B cell (primary cell): ENCODE results near the gene EPB41L2. TPM values are rescaled to one million over a fixed set of nuclear protein-coding genes. Genes with fewer than 3 reads are reported as not detected.

ENCODE experiments used
- ATAC-seq: fragments of 200-7000 bp; cut with Tn5 transposase; one replicate; pipeline ENCODE4 v1.10.0; 2021; ENCODE audit warnings: low read depth, mild to moderate bottlenecking, moderate number of reproducible peaks, moderate library complexity
- CTCF ChIA-PET: fragments of 350-600 bp; sonication (Branson Sonifier 250); formaldehyde crosslinking; loops from one replicate; lab custom pipeline; 2021; ENCODE audit warnings: antibody characterized with exemption, inconsistent platforms; lab: Charles Lee
- POLR2A ChIA-PET: fragments of 350-600 bp; sonication (Branson Sonifier 250); formaldehyde crosslinking; loops from one replicate; lab custom pipeline; 2021; ENCODE audit warnings: antibody characterized with exemption; lab: Charles Lee
- DNase-seq: peaks from one replicate; pipeline ENCODE4 v3.0.0; 2013
- H2AFZ ChIP-seq: 2 replicates; pipeline ENCODE4 v1.6.1; 2012; ENCODE audit warnings: mild to moderate bottlenecking, low read depth, low read length; ENCODE audit not compliant: insufficient read depth, poor library complexity, severe bottlenecking
- H3K27ac ChIP-seq, 2 donors: 1 replicate in 1 of 2; 2 replicates in 1 of 2; pipeline ENCODE4 v1.5.1; 2012 to 2013; ENCODE audit warnings: low read length in 2 of 2, mild to moderate bottlenecking in 2 of 2, moderate library complexity in 1 of 2
- H3K27me3 ChIP-seq, 4 experiments: fragments of 200-600 bp in 1 of 4; sonication (generic) in 1 of 4; replicated peaks in 1 of 4; 1 replicate in 2 of 4; 2 replicates in 2 of 4; pipeline versions ENCODE4 v1.6.1 to v1.7.0; 2013 to 2016; ENCODE audit warnings: low read length in 3 of 4, mild to moderate bottlenecking in 2 of 4, mixed read lengths in 1 of 4, moderate library complexity in 1 of 4; ENCODE audit not compliant: insufficient read depth in 4 of 4, control insufficient read depth in 3 of 4; ENCODE audit errors: control extremely low read depth in 1 of 4
- H3K36me3 ChIP-seq, 2 experiments: replicated peaks in 1 of 2; 1 replicate in 1 of 2; 2 replicates in 1 of 2; pipeline versions ENCODE4 v1.6.1 to v1.7.1; 2013; ENCODE audit warnings: low read length in 1 of 2; ENCODE audit not compliant: insufficient read depth in 2 of 2, control insufficient read depth in 1 of 2; ENCODE audit errors: control extremely low read depth in 1 of 2, extremely low read depth in 1 of 2
- H3K4me1 ChIP-seq, 2 donors: fragments of 200-600 bp in 1 of 2; sonication (generic) in 1 of 2; 1 replicate in 1 of 2; 2 replicates in 1 of 2; pipeline versions ENCODE4 v1.5.1 to v1.6.1; 2013 to 2017; ENCODE audit warnings: low read length in 2 of 2; ENCODE audit not compliant: control insufficient read depth in 2 of 2, insufficient read depth in 2 of 2
- H3K4me2 ChIP-seq: replicated peaks from 2 replicates; pipeline ENCODE3; 2012; ENCODE audit warnings: mild to moderate bottlenecking, low read depth, low read length; ENCODE audit not compliant: poor library complexity, severe bottlenecking
- H3K4me3 ChIP-seq, 5 experiments: fragments of 200-600 bp in 1 of 5; sonication (generic) in 1 of 5; 1 replicate in 3 of 5; 2 replicates in 2 of 5; pipeline versions ENCODE4 v1.5.1 to v1.7.0; 2011 to 2016; ENCODE audit warnings: low read length in 4 of 5, mild to moderate bottlenecking in 4 of 5, low read depth in 2 of 5, control low read depth in 1 of 5, moderate library complexity in 1 of 5; ENCODE audit not compliant: insufficient read depth in 1 of 5; ENCODE audit errors: control extremely low read depth in 1 of 5, extremely low read depth in 1 of 5
- H3K79me2 ChIP-seq: fragments of 200-600 bp; sonication (generic); one replicate; pipeline ENCODE4 v1.6.0; 2016; ENCODE audit warnings: low read length; ENCODE audit not compliant: control insufficient read depth, insufficient read depth
- H3K9ac ChIP-seq: fragments of 200-600 bp; sonication (generic); 2 replicates; pipeline ENCODE4 v1.6.1; 2017; ENCODE audit warnings: mild to moderate bottlenecking, low read length, moderate library complexity
- H3K9me3 ChIP-seq, 3 donors: one replicate each; pipeline versions ENCODE4 v1.6.1 to v1.7.1; 2013; ENCODE audit warnings: low read length in 2 of 3; ENCODE audit not compliant: control insufficient read depth in 2 of 3, insufficient read depth in 1 of 3; ENCODE audit errors: control extremely low read depth in 1 of 3
- H4K20me1 ChIP-seq: 2 replicates; pipeline ENCODE4 v1.6.0; 2012; ENCODE audit warnings: mild to moderate bottlenecking, low read length; ENCODE audit not compliant: insufficient read depth, control insufficient read depth, poor library complexity, severe bottlenecking
- H3K27ac Mint-ChIP-seq: one replicate; pipeline ENCODE4 v1.8.0; 2021; ENCODE audit warnings: mixed read lengths
- H3K27me3 Mint-ChIP-seq: one replicate; pipeline ENCODE4 v1.8.0; 2021; ENCODE audit warnings: mixed read lengths
- H3K4me1 Mint-ChIP-seq: one replicate; pipeline ENCODE4 v1.8.0; 2021; ENCODE audit warnings: mixed read lengths
- H3K4me3 Mint-ChIP-seq: one replicate; pipeline ENCODE4 v1.8.0; 2021; ENCODE audit warnings: mixed read lengths
- H3K9me3 Mint-ChIP-seq: one replicate; pipeline ENCODE4 v1.8.0; 2022; ENCODE audit warnings: mixed read lengths; ENCODE audit not compliant: insufficient read depth
- CTCF ChIP-seq: fragments of 200-600 bp; IDR thresholded peaks from one replicate; pipeline ENCODE4 v1.8.0; 2022; ENCODE audit warnings: antibody characterized with exemption, mild to moderate bottlenecking
- EZH2 ChIP-seq: IDR thresholded peaks from 2 replicates; pipeline ENCODE4 v1.6.1; 2012; ENCODE audit warnings: borderline replicate concordance, low read depth, mild to moderate bottlenecking, moderate library complexity, low read length; ENCODE audit not compliant: insufficient read depth, poor library complexity, severe bottlenecking
- WGBS: methylation state at CpG from one replicate; pipeline ENCODE4 v1.1.5; 2013; ENCODE audit warnings: missing lambda C conversion rate; ENCODE audit not compliant: insufficient coverage; 5-methylcytosine and 5-hydroxymethylcytosine counted together
- intact Hi-C: fragments of 100-400 bp; cut with micrococcal nuclease; formaldehyde crosslinking; loops from one replicate; pipeline ENCODE4 v1.10.0; 2022
- polyA plus RNA-seq: library from polyadenylated mRNA; depleted of rRNA; stranded (reverse); fragments of >200 nt; gene quantifications from 2 replicates; pipeline ENCODE4 v1.2.3, GENCODE V29; 2012
- total RNA-seq, 2 donors: library from RNA; stranded (reverse); fragments of 120-200 nt in 1 of 2; gene quantifications; 1 replicate in 1 of 2; 2 replicates in 1 of 2; pipeline versions ENCODE4 v1.2.3 to v1.2.4, GENCODE V29; 2013 to 2022

The EPB41L2 gene
- total and polyA plus RNA-seq, 2 donors (not counting 1 experiment from before 2014, with no cell fraction given): 17.8 to 61.0 TPM

GRCh38 chr6:130985115-130985514 lies 77.9 kb downstream of the EPB41L2 start:
- POLR2A ChIA-PET: no interaction called here
- no peak overlapping the region for H3K27ac Mint-ChIP-seq

GRCh38 chr6:130982941-130983456 lies 80.0 kb downstream of the EPB41L2 start:
- H3K36me3 ChIP-seq: peaks cover 0 to 3% of the 10 kb centered on the region in 2 experiments
- peaks cover 61% of the 10 kb centered on the region for H3K79me2 ChIP-seq
- ATAC-seq (no peak), DNase-seq (no peak)
- no peak overlapping the region for H3K27ac Mint-ChIP-seq
- no peaks in the 10 kb centered on the region for H3K27me3 ChIP-seq
- POLR2A ChIA-PET: no interaction called here
- peaks cover 10% of the 10 kb centered on the region for H4K20me1 ChIP-seq
- peaks cover 12% of the 10 kb centered on the region for H3K9me3 Mint-ChIP-seq
- no peak overlapping the region for H3K4me3 ChIP-seq
- H3K4me1 Mint-ChIP-seq: peaks cover 47% of the 10 kb centered on the region
- no peaks in the 10 kb centered on the region for H3K27me3 Mint-ChIP-seq
- CTCF ChIA-PET: no interaction called here
- peaks cover 0 to 16% (median 9%) of the 10 kb centered on the region in 3 donors for H3K9me3 ChIP-seq
- no peak overlapping the region for H2AFZ ChIP-seq
- no peak overlapping the region for H3K4me3 Mint-ChIP-seq
- no peak overlapping the region for H3K27ac ChIP-seq
- H3K4me1 ChIP-seq: no peaks in the 10 kb centered on the region
- H3K9ac ChIP-seq: no peak overlapping the region
- TF ChIP-seq EZH2 (no peak), CTCF (no peak)
- intact Hi-C loops: no loop called here
- whole genome bisulfite sequencing: 83% methylated on average over 2 of the region's 6 CpGs
- no peak overlapping the region for H3K4me2 ChIP-seq

More at GRCh38 chr6:130985115-130985514, 77.9 kb downstream of the EPB41L2 start:
- Histone ChIP-seq H3K4me1 (no peaks in the 10 kb centered on the region), H3K4me2 (no peak overlapping the region), H3K4me3 (no peak overlapping the region), H3K79me2 (peaks cover 50% of the 10 kb centered on the region), H3K27ac (no peak overlapping the region), H3K36me3 (peaks cover 0 to 3% of the 10 kb centered on the region in 2 experiments), H3K9me3 (peaks cover 0 to 16% (median 9%) of the 10 kb centered on the region in 3 donors), H3K27me3 (no peaks in the 10 kb centered on the region), H4K20me1 (peaks cover 4% of the 10 kb centered on the region), H3K9ac (no peak overlapping the region), H2AFZ (no peak overlapping the region)
- Mint-ChIP-seq H3K4me3 (no peak overlapping the region), H3K4me1 (peaks cover 37% of the 10 kb centered on the region), H3K9me3 (peaks cover 12% of the 10 kb centered on the region), H3K27me3 (no peaks in the 10 kb centered on the region)
- WGBS: 94% methylated on average over 8 of the region's 8 CpGs
- TF ChIP-seq EZH2 (no peak), CTCF (no peak)
- no peak for ATAC-seq
- CTCF ChIA-PET: no interaction called here
- intact Hi-C loops: no loop called here
- no peak for DNase-seq
